Measurements from ENCODE around the gene STK25. TPM values are rescaled to one million over a fixed set of nuclear protein-coding genes. Genes with fewer than 3 reads are reported as not detected.
A peak's percentile ranks its signal among the peaks of the same experiment; 100 is the strongest.

Gene STK25
- total RNA-seq, 1 donor from 2014 or later = 211 TPM

DNA sequence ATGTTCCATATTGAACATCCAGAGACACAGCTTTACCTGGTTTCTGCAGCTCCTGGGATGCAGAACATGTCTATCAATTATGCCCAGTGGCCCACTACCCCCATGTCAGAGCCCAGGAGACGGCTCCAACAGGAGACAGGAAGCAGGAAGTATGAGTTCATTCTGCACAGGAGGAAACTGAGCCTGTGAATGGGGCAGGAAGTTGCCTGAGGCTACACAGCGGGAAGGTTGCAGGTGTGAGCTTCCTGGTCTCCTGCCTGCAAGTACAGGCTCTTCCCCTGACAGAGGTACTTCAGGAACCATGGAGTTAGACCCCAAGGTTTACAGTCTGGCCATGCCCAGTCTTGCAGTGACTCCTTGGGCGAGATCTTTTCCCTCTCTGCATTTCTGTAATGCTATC lies 47.3 kb upstream of the STK25 start:
- no peaks in the 10 kb centered on the region for H3K27me3 ChIP-seq (ENCODE audit: insufficient read depth, low read length)
- H3K9me3 Mint-ChIP-seq (ENCODE audit: unreplicated experiment) = peaks cover 1% of the 10 kb centered on the region
- H3K9ac ChIP-seq (ENCODE audit: low read length) = no peak overlapping the region
- no peak for TF ChIP-seq EZH2 (IDR thresholded peaks at IDR 0.05; ENCODE audit: insufficient read depth, low read length)
- TF ChIP-seq, protein P1, sequence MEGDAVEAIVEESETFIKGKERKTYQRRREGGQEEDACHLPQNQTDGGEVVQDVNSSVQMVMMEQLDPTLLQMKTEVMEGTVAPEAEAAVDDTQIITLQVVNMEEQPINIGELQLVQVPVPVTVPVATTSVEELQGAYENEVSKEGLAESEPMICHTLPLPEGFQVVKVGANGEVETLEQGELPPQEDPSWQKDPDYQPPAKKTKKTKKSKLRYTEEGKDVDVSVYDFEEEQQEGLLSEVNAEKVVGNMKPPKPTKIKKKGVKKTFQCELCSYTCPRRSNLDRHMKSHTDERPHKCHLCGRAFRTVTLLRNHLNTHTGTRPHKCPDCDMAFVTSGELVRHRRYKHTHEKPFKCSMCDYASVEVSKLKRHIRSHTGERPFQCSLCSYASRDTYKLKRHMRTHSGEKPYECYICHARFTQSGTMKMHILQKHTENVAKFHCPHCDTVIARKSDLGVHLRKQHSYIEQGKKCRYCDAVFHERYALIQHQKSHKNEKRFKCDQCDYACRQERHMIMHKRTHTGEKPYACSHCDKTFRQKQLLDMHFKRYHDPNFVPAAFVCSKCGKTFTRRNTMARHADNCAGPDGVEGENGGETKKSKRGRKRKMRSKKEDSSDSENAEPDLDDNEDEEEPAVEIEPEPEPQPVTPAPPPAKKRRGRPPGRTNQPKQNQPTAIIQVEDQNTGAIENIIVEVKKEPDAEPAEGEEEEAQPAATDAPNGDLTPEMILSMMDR (IDR thresholded peaks at IDR 0.05; ENCODE audit: insufficient read depth, low read depth, low read length) = no peak
- H3K36me3 ChIP-seq (ENCODE audit: insufficient read depth, low read length) = no peaks in the 10 kb centered on the region
- H3K36me3 Mint-ChIP-seq (ENCODE audit: low read depth, unreplicated experiment) = peaks cover 3% of the 10 kb centered on the region
- FAIRE-seq (no peak), DNase-seq (ENCODE audit: low read depth) (no peak)
- no peak overlapping the region for H2AFZ ChIP-seq (ENCODE audit: low read depth, low read length)
- no peak overlapping the region for H3K27ac Mint-ChIP-seq (ENCODE audit: unreplicated experiment)
- peaks cover 12% of the 10 kb centered on the region for H3K4me1 ChIP-seq (ENCODE audit: insufficient read depth, low read length)
- H3K9me3 ChIP-seq (ENCODE audit: insufficient read depth, low read depth, low read length) = no peaks in the 10 kb centered on the region
- peaks cover 10% of the 10 kb centered on the region for H4K20me1 ChIP-seq (ENCODE audit: insufficient read depth, low read length)
- H3K4me3 ChIP-seq (ENCODE audit: insufficient read depth, low read depth, low read length) = no peak overlapping the region
- H3K27me3 Mint-ChIP-seq (ENCODE audit: low read depth, unreplicated experiment) = peaks cover 3% of the 10 kb centered on the region
- H3K4me2 ChIP-seq (ENCODE audit: low read length) = no peak overlapping the region
- H3K4me1 Mint-ChIP-seq (ENCODE audit: low read depth, unreplicated experiment) = peaks cover 8% of the 10 kb centered on the region
- no peak overlapping the region for H3K27ac ChIP-seq (ENCODE audit: low read depth, low read length)
- H3K4me3 Mint-ChIP-seq (ENCODE audit: unreplicated experiment) = no peak overlapping the region
- peaks cover 9% of the 10 kb centered on the region for H3K79me2 ChIP-seq (ENCODE audit: insufficient read depth, low read length)

DNA sequence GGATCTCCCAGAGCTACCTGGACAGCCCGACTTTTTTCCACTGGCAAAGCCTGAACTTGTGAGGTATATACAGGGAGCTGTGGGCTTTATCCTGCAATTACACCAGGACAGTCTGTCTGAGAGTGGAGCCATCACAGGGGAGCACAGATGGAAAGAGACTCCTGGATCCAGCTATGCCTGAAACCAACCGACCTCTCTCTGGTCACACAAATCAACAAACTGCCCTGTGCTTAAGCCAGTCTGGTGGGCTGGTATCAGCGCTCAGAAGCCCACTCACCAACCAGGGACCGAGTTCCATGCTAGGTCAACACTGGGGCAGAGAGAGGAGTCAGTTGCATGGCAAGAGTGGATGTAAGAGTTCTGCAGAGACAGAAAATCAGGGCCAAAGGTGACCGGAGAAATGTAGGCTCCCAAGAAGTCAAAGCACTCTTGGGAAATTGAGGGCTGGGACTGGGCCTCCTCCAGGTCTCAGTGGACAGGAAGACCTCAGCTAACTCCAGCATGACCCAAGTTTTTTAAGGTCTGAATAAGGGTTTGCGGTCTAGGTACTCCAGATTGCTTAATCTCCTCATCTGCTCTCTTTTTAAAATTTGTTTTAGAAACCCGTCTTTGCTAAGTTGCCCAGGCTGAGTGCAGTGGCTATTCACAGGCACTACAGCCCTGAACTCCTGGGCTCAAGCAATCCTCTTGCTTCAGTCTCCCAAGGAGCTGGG lies 46.4 kb upstream of the STK25 start:
- Histone ChIP-seq H3K27me3 (ENCODE audit: insufficient read depth, low read length) (no peaks in the 10 kb centered on the region), H2AFZ (ENCODE audit: low read depth, low read length) (no peak overlapping the region), H3K9me3 (ENCODE audit: insufficient read depth, low read depth, low read length) (no peaks in the 10 kb centered on the region), H3K4me1 (ENCODE audit: insufficient read depth, low read length) (peaks cover 2% of the 10 kb centered on the region), H3K4me3 (ENCODE audit: insufficient read depth, low read depth, low read length) (no peak overlapping the region), H3K4me2 (ENCODE audit: low read length) (no peak overlapping the region), H3K79me2 (ENCODE audit: insufficient read depth, low read length) (peaks cover 1% of the 10 kb centered on the region), H3K27ac (ENCODE audit: low read depth, low read length) (no peak overlapping the region), H3K36me3 (ENCODE audit: insufficient read depth, low read length) (no peaks in the 10 kb centered on the region), H3K9ac (ENCODE audit: low read length) (no peak overlapping the region), H4K20me1 (ENCODE audit: insufficient read depth, low read length) (peaks cover under 1% of the 10 kb centered on the region)
- Mint-ChIP-seq H3K9me3 (ENCODE audit: unreplicated experiment) (peaks cover 1% of the 10 kb centered on the region), H3K27ac (ENCODE audit: unreplicated experiment) (peak overlapping the region; percentile 69), H3K4me3 (ENCODE audit: unreplicated experiment) (no peak overlapping the region), H3K36me3 (ENCODE audit: low read depth, unreplicated experiment) (peaks cover 3% of the 10 kb centered on the region), H3K4me1 (ENCODE audit: low read depth, unreplicated experiment) (peaks cover 7% of the 10 kb centered on the region), H3K27me3 (ENCODE audit: low read depth, unreplicated experiment) (peaks cover 3% of the 10 kb centered on the region)
- DNase-seq (ENCODE audit: low read depth) (no peak), FAIRE-seq (no peak)
- no peak for TF ChIP-seq EZH2 (IDR thresholded peaks at IDR 0.05; ENCODE audit: insufficient read depth, low read length)
- TF ChIP-seq, protein P1 (IDR thresholded peaks at IDR 0.05; ENCODE audit: insufficient read depth, low read depth, low read length) = no peak

DNA sequence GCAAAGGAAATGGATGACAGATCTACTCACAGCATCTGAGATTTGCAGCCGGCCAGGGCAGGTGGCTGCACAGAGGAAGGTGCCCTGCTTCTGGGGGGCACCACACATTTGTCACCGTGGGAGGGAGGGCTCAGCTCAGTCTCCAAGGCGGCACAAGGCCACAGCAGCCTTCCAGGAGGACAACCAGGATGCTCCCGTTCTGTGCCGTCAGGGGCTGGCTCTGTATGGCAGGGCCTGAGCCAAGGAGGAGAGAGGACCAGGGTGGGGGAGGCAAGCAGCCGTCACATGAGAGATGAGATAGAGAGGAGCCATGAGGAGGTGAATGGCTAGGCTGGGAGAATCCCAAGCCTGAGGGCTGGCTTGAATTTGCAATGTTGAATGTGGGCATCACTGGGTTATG lies 45.6 kb upstream of the STK25 start:
- FAIRE-seq (no peak), DNase-seq (ENCODE audit: low read depth) (no peak)
- Histone ChIP-seq H3K27ac (ENCODE audit: low read depth, low read length) (no peak overlapping the region), H2AFZ (ENCODE audit: low read depth, low read length) (no peak overlapping the region), H3K4me2 (ENCODE audit: low read length) (no peak overlapping the region), H3K4me3 (ENCODE audit: insufficient read depth, low read depth, low read length) (no peak overlapping the region), H3K79me2 (ENCODE audit: insufficient read depth, low read length) (no peaks in the 10 kb centered on the region), H3K9me3 (ENCODE audit: insufficient read depth, low read depth, low read length) (no peaks in the 10 kb centered on the region), H4K20me1 (ENCODE audit: insufficient read depth, low read length) (no peaks in the 10 kb centered on the region), H3K27me3 (ENCODE audit: insufficient read depth, low read length) (no peaks in the 10 kb centered on the region), H3K9ac (ENCODE audit: low read length) (no peak overlapping the region), H3K4me1 (ENCODE audit: insufficient read depth, low read length) (no peaks in the 10 kb centered on the region), H3K36me3 (ENCODE audit: insufficient read depth, low read length) (no peaks in the 10 kb centered on the region)
- peaks cover 5% of the 10 kb centered on the region for H3K27me3 Mint-ChIP-seq (ENCODE audit: low read depth, unreplicated experiment)
- no peak overlapping the region for H3K27ac Mint-ChIP-seq (ENCODE audit: unreplicated experiment)
- H3K36me3 Mint-ChIP-seq (ENCODE audit: low read depth, unreplicated experiment) = peaks cover 4% of the 10 kb centered on the region
- peaks cover 1% of the 10 kb centered on the region for H3K9me3 Mint-ChIP-seq (ENCODE audit: unreplicated experiment)
- H3K4me1 Mint-ChIP-seq (ENCODE audit: low read depth, unreplicated experiment) = peaks cover 9% of the 10 kb centered on the region
- no peak overlapping the region for H3K4me3 Mint-ChIP-seq (ENCODE audit: unreplicated experiment)
- TF ChIP-seq, protein P1 (IDR thresholded peaks at IDR 0.05; ENCODE audit: insufficient read depth, low read depth, low read length) = no peak
- TF ChIP-seq EZH2 (IDR thresholded peaks at IDR 0.05; ENCODE audit: insufficient read depth, low read length) = no peak
